ENCODE measurements around the gene LRMDA.

Gene LRMDA

DNA sequence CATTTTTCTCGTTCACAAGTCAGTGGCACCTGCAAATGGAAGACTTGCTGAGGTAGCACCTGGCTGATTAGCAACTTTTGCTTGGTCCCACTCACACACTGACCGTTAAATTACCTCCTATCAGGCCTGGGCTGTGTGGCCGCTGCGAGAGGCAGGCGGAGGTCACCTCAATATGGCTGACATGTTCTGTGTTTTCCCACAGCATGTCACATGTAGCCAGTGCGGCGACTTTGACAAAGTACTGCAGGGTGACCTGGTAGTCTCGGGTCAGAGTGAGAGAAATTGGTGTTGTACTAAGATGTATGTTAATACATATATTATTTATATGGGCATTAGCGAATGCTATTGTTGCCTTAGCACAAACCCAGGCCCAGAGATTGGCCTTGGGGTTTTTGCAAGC, 307.5 kb downstream of the LRMDA start:
- H3K4me2 ChIP-seq (ENCODE audit: low read length, poor library complexity, severe bottlenecking), result no peak overlapping the region
- H4K91ac ChIP-seq (ENCODE audit: low read length), result no peak overlapping the region
- no peak overlapping the region for H4K8ac ChIP-seq (ENCODE audit: low read length)
- H3K23ac ChIP-seq (ENCODE audit: low read length in 2 of 2), result peak overlapping the region in 1 of 2 experiments; percentile 36
- no peak overlapping the region for H2BK120ac ChIP-seq (ENCODE audit: low read depth, low read length)
- no peaks in the 10 kb centered on the region for H3K36me3 ChIP-seq (ENCODE audit: control insufficient read depth in 1 of 2, insufficient read depth in 2 of 2, low read depth in 1 of 2, low read length in 2 of 2)
- H2AK5ac ChIP-seq (ENCODE audit: low read length, severe bottlenecking), result no peak overlapping the region
- H2BK5ac ChIP-seq (ENCODE audit: low read depth, low read length, poor library complexity, severe bottlenecking), result no peak overlapping the region
- H2BK15ac ChIP-seq (ENCODE audit: low read depth, poor library complexity, severe bottlenecking), result no peak overlapping the region
- H3K4me1 ChIP-seq (ENCODE audit: control insufficient read depth, insufficient read depth, low read depth, low read length), result no peaks in the 10 kb centered on the region
- H2BK12ac ChIP-seq (ENCODE audit: low read length in 2 of 2), result no peak overlapping the region
- H2AFZ ChIP-seq (ENCODE audit: low read depth, low read length), result no peak overlapping the region
- H3K9me3 ChIP-seq (ENCODE audit: control insufficient read depth, low read length), result no peaks in the 10 kb centered on the region
- WGBS, result 96% methylated on average over 6 of the region's 9 CpGs
- H3K18ac ChIP-seq (ENCODE audit: low read depth in 1 of 2, low read length in 2 of 2), result no peak overlapping the region
- H3K4me3 ChIP-seq (ENCODE audit: insufficient read depth in 1 of 2, low read depth in 1 of 2, low read length in 2 of 2), result no peak overlapping the region
- peaks cover 0 to 7% of the 10 kb centered on the region in 2 experiments for H3K27me3 ChIP-seq (ENCODE audit: control insufficient read depth in 1 of 2, insufficient read depth in 1 of 2, low read length in 2 of 2)
- no peaks in the 10 kb centered on the region for H3K79me1 ChIP-seq (replicated peaks; ENCODE audit: low read length, poor library complexity, severe bottlenecking)
- no peak overlapping the region for H3K9ac ChIP-seq (ENCODE audit: low read length)
- H3K27ac ChIP-seq (ENCODE audit: low read length, poor library complexity, severe bottlenecking), result no peak overlapping the region
- no peak overlapping the region for H3K4ac ChIP-seq (ENCODE audit: low read depth in 1 of 2, low read length in 2 of 2)
- DNase-seq, result no peak
- peak overlapping the region in 1 of 2 experiments; percentile 53 for H3K14ac ChIP-seq (ENCODE audit: low read length in 2 of 2)

DNA sequence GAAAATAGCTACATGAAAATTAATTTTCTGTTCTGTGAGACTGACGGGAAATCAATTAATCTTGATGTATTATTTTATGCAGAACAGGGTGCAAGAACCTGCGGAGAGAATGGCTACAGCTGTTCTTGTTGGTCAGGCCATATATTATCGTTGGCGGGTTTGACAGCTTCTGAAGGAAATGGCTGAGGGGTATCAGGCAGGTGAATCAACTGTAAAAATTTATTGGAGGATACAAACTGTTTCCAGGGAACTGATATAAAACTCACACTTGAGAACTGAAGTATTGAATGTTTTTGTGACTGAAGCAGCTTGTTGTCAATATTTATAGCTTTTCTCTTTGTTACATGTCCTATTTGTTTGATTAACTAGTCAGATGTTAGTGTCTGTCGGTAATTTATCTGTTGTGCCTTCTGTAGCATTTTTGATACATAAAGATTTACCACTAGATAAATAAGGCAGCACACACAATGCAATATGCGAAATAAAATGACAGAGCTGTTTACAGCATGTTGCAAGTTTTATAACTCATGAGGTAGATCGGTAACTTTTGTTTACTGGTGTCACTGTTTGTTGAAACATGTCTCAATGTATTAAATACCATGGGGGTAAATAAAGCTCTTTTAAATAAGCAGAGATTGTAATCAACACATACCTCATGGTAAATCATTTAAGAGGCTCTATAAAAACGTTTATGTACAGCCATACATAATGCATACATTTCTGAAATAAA, 308.2 kb downstream of the LRMDA start:
- Histone ChIP-seq H2BK5ac (ENCODE audit: low read depth, low read length, poor library complexity, severe bottlenecking) (no peak overlapping the region), H2BK15ac (ENCODE audit: low read depth, poor library complexity, severe bottlenecking) (no peak overlapping the region), H3K9ac (ENCODE audit: low read length) (no peak overlapping the region), H3K4me2 (ENCODE audit: low read length, poor library complexity, severe bottlenecking) (no peak overlapping the region), H3K27me3 (ENCODE audit: control insufficient read depth in 1 of 2, insufficient read depth in 1 of 2, low read length in 2 of 2) (peaks cover 0 to 7% of the 10 kb centered on the region in 2 experiments), H3K4ac (ENCODE audit: low read depth in 1 of 2, low read length in 2 of 2) (no peak overlapping the region), H4K91ac (ENCODE audit: low read length) (no peak overlapping the region), H4K8ac (ENCODE audit: low read length) (no peak overlapping the region), H3K27ac (ENCODE audit: low read length, poor library complexity, severe bottlenecking) (no peak overlapping the region), H2AFZ (ENCODE audit: low read depth, low read length) (no peak overlapping the region), H2BK120ac (ENCODE audit: low read depth, low read length) (no peak overlapping the region), H3K18ac (ENCODE audit: low read depth in 1 of 2, low read length in 2 of 2) (no peak overlapping the region), H3K4me1 (ENCODE audit: control insufficient read depth, insufficient read depth, low read depth, low read length) (no peaks in the 10 kb centered on the region), H3K79me1 (replicated peaks; ENCODE audit: low read length, poor library complexity, severe bottlenecking) (no peaks in the 10 kb centered on the region), H3K14ac (ENCODE audit: low read length in 2 of 2) (no peak overlapping the region), H3K9me3 (ENCODE audit: control insufficient read depth, low read length) (no peaks in the 10 kb centered on the region), H3K4me3 (ENCODE audit: insufficient read depth in 1 of 2, low read depth in 1 of 2, low read length in 2 of 2) (no peak overlapping the region), H2BK12ac (ENCODE audit: low read length in 2 of 2) (no peak overlapping the region), H3K23ac (ENCODE audit: low read length in 2 of 2) (no peak overlapping the region), H2AK5ac (ENCODE audit: low read length, severe bottlenecking) (no peak overlapping the region), H3K36me3 (ENCODE audit: control insufficient read depth in 1 of 2, insufficient read depth in 2 of 2, low read depth in 1 of 2, low read length in 2 of 2) (no peaks in the 10 kb centered on the region)
- no peak for DNase-seq
- WGBS, result 87% methylated on average over 6 of the region's 8 CpGs

DNA sequence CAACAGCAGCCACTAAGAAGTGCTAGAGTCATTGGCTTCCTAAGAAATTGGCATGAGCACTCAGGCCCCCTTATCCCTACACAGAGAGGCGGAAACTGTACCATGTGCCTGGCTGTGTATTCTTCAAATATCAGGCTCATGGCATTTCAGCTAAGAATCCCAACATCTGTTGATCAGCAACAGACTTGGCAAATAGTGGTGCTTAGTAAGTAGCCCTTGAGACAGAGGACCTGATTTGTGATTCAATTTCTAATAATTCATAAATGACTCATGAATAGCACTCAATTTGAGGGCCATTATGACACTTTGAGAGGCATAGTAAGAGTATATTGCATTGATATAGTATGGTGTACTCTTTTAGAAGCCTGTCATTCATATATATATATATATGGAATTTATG, 309.1 kb downstream of the LRMDA start:
- 100% methylated on average over 1 of the region's 1 CpG for WGBS
- H3K27me3 ChIP-seq (ENCODE audit: control insufficient read depth in 1 of 2, insufficient read depth in 1 of 2, low read length in 2 of 2), result peaks cover 0 to 7% of the 10 kb centered on the region in 2 experiments

DNA sequence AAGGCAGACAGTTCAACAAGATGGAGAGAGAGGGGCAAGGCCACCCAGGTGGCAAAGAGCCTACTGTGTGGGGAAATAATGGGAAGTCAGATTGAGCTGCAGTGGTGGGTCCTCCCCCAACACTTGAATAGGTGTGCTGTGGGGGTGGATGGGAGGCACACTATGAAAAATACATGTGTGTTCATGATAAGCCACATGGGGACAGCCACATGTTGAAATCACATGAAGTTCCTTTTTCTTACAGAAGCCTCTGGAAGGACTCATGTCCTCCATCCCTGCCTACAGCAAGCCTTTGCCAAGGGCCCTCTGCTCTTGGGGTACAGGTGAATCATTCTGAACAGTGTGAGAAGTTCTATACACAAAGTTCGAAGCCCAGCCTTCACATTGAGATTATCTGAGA, 310.9 kb downstream of the LRMDA start:
- H2AFZ ChIP-seq (ENCODE audit: low read depth, low read length), result no peak overlapping the region
- no peak overlapping the region for H3K14ac ChIP-seq (ENCODE audit: low read length in 2 of 2)
- H3K27ac ChIP-seq (ENCODE audit: low read length, poor library complexity, severe bottlenecking), result no peak overlapping the region
- H3K79me1 ChIP-seq (replicated peaks; ENCODE audit: low read length, poor library complexity, severe bottlenecking), result no peaks in the 10 kb centered on the region
- H3K9ac ChIP-seq (ENCODE audit: low read length), result no peak overlapping the region
- H3K23ac ChIP-seq (ENCODE audit: low read length in 2 of 2), result no peak overlapping the region
- H3K9me3 ChIP-seq (ENCODE audit: control insufficient read depth, low read length), result no peaks in the 10 kb centered on the region
- no peak for DNase-seq
- no peak overlapping the region for H3K4ac ChIP-seq (ENCODE audit: low read depth in 1 of 2, low read length in 2 of 2)
- H3K4me3 ChIP-seq (ENCODE audit: insufficient read depth in 1 of 2, low read depth in 1 of 2, low read length in 2 of 2), result no peak overlapping the region
- H3K27me3 ChIP-seq (ENCODE audit: control insufficient read depth in 1 of 2, insufficient read depth in 1 of 2, low read length in 2 of 2), result peaks cover 0 to 7% of the 10 kb centered on the region in 2 experiments
- H3K4me1 ChIP-seq (ENCODE audit: control insufficient read depth, insufficient read depth, low read depth, low read length), result no peaks in the 10 kb centered on the region
- WGBS, result 96% methylated on average over 1 of the region's 1 CpG
- no peak overlapping the region for H2BK15ac ChIP-seq (ENCODE audit: low read depth, poor library complexity, severe bottlenecking)
- H2BK5ac ChIP-seq (ENCODE audit: low read depth, low read length, poor library complexity, severe bottlenecking), result no peak overlapping the region
- H3K18ac ChIP-seq (ENCODE audit: low read depth in 1 of 2, low read length in 2 of 2), result no peak overlapping the region
- H2BK12ac ChIP-seq (ENCODE audit: low read length in 2 of 2), result no peak overlapping the region
- H2BK120ac ChIP-seq (ENCODE audit: low read depth, low read length), result no peak overlapping the region
- H4K8ac ChIP-seq (ENCODE audit: low read length), result no peak overlapping the region
- H3K36me3 ChIP-seq (ENCODE audit: control insufficient read depth in 1 of 2, insufficient read depth in 2 of 2, low read depth in 1 of 2, low read length in 2 of 2), result no peaks in the 10 kb centered on the region
- H4K91ac ChIP-seq (ENCODE audit: low read length), result no peak overlapping the region
- no peak overlapping the region for H2AK5ac ChIP-seq (ENCODE audit: low read length, severe bottlenecking)
- H3K4me2 ChIP-seq (ENCODE audit: low read length, poor library complexity, severe bottlenecking), result no peak overlapping the region

More for the DNA sequence above, 309.1 kb downstream of the LRMDA start:
- Histone ChIP-seq H3K9ac (ENCODE audit: low read length) (no peak overlapping the region), H4K91ac (ENCODE audit: low read length) (no peak overlapping the region), H3K23ac (ENCODE audit: low read length in 2 of 2) (peak overlapping the region in 1 of 2 experiments; percentile 34), H2BK15ac (ENCODE audit: low read depth, poor library complexity, severe bottlenecking) (no peak overlapping the region), H3K36me3 (ENCODE audit: control insufficient read depth in 1 of 2, insufficient read depth in 2 of 2, low read depth in 1 of 2, low read length in 2 of 2) (no peaks in the 10 kb centered on the region), H2BK5ac (ENCODE audit: low read depth, low read length, poor library complexity, severe bottlenecking) (no peak overlapping the region), H3K4ac (ENCODE audit: low read depth in 1 of 2, low read length in 2 of 2) (no peak overlapping the region), H3K18ac (ENCODE audit: low read depth in 1 of 2, low read length in 2 of 2) (no peak overlapping the region), H3K4me1 (ENCODE audit: control insufficient read depth, insufficient read depth, low read depth, low read length) (no peaks in the 10 kb centered on the region), H3K9me3 (ENCODE audit: control insufficient read depth, low read length) (no peaks in the 10 kb centered on the region), H3K14ac (ENCODE audit: low read length in 2 of 2) (no peak overlapping the region), H2AK5ac (ENCODE audit: low read length, severe bottlenecking) (no peak overlapping the region), H3K4me2 (ENCODE audit: low read length, poor library complexity, severe bottlenecking) (no peak overlapping the region), H3K4me3 (ENCODE audit: insufficient read depth in 1 of 2, low read depth in 1 of 2, low read length in 2 of 2) (no peak overlapping the region), H4K8ac (ENCODE audit: low read length) (no peak overlapping the region), H3K79me1 (replicated peaks; ENCODE audit: low read length, poor library complexity, severe bottlenecking) (no peaks in the 10 kb centered on the region), H2BK12ac (ENCODE audit: low read length in 2 of 2) (no peak overlapping the region), H2AFZ (ENCODE audit: low read depth, low read length) (no peak overlapping the region), H2BK120ac (ENCODE audit: low read depth, low read length) (no peak overlapping the region), H3K27ac (ENCODE audit: low read length, poor library complexity, severe bottlenecking) (no peak overlapping the region)
- no peak for DNase-seq

Measured in mesenchymal stem cell (in vitro differentiated cells and primary cell).